Measurements from ENCODE around the gene HRK. TPM values are rescaled to one million over a fixed set of nuclear protein-coding genes. Genes with fewer than 3 reads are reported as not detected.

The HRK gene
- total RNA-seq, 1 experiment from 2014 or later, result 0.33 TPM

DNA sequence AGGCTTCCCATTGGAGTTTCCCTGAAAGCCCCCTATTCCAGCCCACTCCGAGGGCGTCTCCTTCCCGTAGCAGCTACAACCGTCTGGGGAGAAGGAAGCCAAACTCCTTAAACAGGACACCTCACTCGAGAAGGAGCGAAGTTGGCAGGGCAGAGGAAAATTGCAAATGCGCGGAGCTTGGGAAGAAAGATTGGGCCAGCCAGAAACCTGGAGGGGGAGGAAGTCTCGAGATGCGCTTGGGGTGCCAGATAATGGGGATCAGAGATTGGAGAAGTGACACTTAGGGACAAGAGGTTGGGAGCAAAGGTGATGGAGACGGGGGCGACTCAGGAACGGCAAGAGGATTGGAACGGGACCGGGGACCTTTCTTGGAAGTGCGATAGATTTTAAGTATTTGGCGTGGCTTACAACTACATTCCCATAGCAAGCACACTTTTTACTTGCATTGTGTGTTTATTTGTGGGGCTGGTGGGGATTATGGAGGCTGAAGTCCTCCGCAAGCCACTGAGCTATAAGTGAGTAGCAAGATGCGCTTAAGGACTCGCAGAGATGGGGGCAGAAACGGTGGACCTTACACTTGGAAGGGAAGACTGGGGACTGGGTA is 926 bp downstream of the HRK start:
- Histone ChIP-seq H3K9me2 (replicated peaks; ENCODE audit: low read length) (no peaks in the 10 kb centered on the region), H2AFZ (ENCODE audit: low read length) (peak overlapping the region; percentile 74), H4K20me1 (ENCODE audit: low read length) (no peaks in the 10 kb centered on the region), H3K4me2 (ENCODE audit: low read length) (peak overlapping the region; percentile 91), H3K36me3 (ENCODE audit: low read depth, low read length) (no peaks in the 10 kb centered on the region), H3K79me2 (ENCODE audit: low read length) (no peaks in the 10 kb centered on the region), H3K27ac (ENCODE audit: low read length) (no peak overlapping the region), H3K4me3 (ENCODE audit: low read length) (peak overlapping the region; percentile 72), H3K9ac (ENCODE audit: low read length) (no peak overlapping the region), H3K27me3 (ENCODE audit: low read length) (peaks cover 27% of the 10 kb centered on the region), H3K4me1 (ENCODE audit: insufficient read depth, low read length) (peaks cover 30% of the 10 kb centered on the region), H3F3A (ENCODE audit: low read length, unreplicated experiment) (no peaks in the 10 kb centered on the region), H3K9me3 (ENCODE audit: low read length) (no peaks in the 10 kb centered on the region)
- intact Hi-C loops (cut with micrococcal nuclease), result no loop called here
- CTCF ChIA-PET, result interaction anchor here (0.5 kb wide), 1 partner anchor 977 kb away, joined by 4 read pairs; no protein-coding TSS in a partner anchor
- DNase-seq (no peak), ATAC-seq (no peak)
- TF ChIP-seq EZH2phosphoT487 (IDR thresholded peaks at IDR 0.05; ENCODE audit: borderline replicate concordance, low read length) (no peak), EZH2 (IDR thresholded peaks at IDR 0.05; ENCODE audit: low read length, unreplicated experiment) (no peak), CTCF (conservative IDR thresholded peaks at IDR 0.05; ENCODE audit: low read depth, low read length) (no peak)
- BruUV-seq (replicated peaks), result no TSS peak
- POLR2A ChIA-PET (ENCODE audit: unreplicated experiment), result interaction anchor here (0.5 kb wide), 1 partner anchor 154 kb away, joined by 3 read pairs; no protein-coding TSS in a partner anchor

DNA sequence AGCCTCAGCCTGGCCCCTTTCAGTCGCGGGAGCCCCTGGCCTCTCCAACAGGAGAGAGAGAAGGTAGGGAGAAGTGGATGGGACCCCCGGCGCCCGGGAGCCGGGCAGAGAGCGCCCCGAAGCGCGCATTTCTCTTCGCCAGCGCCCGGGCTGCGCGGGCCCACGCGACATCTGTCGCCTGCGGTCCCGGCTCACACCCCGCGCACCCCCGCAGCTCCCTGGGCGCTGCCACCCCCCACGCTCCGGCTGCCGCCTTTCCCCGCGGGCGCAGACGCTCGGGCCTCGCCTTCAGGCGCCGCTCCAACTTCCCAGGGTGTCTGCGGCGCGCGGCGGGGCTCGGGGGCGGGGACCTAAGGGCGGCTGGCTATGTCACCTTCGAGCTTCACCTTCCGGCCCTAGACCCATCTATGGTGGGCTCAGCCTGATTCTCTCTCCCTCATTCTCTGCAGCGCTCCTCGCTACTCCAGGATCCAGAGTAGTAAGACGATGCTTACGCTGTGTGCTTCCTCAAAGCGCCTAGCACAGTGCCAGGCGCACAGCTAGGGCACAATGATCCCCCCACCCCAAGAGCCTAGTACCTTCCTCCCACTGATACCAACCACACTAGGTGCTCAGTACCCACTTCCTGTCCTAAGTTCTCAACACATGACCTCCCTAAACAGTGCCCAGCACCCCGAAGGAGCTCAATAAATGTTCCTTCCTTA is 1.6 kb downstream of the HRK start:
- H3K79me2 ChIP-seq (ENCODE audit: low read length), result no peaks in the 10 kb centered on the region
- H3K4me1 ChIP-seq (ENCODE audit: insufficient read depth, low read length), result peaks cover 30% of the 10 kb centered on the region
- no TSS peak for BruUV-seq (replicated peaks)
- no peaks in the 10 kb centered on the region for H4K20me1 ChIP-seq (ENCODE audit: low read length)
- H3K27ac ChIP-seq (ENCODE audit: low read length), result no peak overlapping the region
- H3K9me2 ChIP-seq (replicated peaks; ENCODE audit: low read length), result no peaks in the 10 kb centered on the region
- no peak for TF ChIP-seq EZH2phosphoT487 (IDR thresholded peaks at IDR 0.05; ENCODE audit: borderline replicate concordance, low read length)
- TF ChIP-seq CTCF (conservative IDR thresholded peaks at IDR 0.05; ENCODE audit: low read depth, low read length), result no peak
- TF ChIP-seq EZH2 (IDR thresholded peaks at IDR 0.05; ENCODE audit: low read length, unreplicated experiment), result peak; percentile 35
- peak overlapping the region; percentile 72 for H3K4me3 ChIP-seq (ENCODE audit: low read length)
- DNase-seq (no peak), ATAC-seq (no peak)
- intact Hi-C loops (cut with micrococcal nuclease), result no loop called here
- no peak overlapping the region for H3K9ac ChIP-seq (ENCODE audit: low read length)
- H3K27me3 ChIP-seq (ENCODE audit: low read length), result peaks cover 27% of the 10 kb centered on the region
- H3K36me3 ChIP-seq (ENCODE audit: low read depth, low read length), result no peaks in the 10 kb centered on the region
- peak overlapping the region; percentile 91 for H3K4me2 ChIP-seq (ENCODE audit: low read length)
- H3F3A ChIP-seq (ENCODE audit: low read length, unreplicated experiment), result no peaks in the 10 kb centered on the region
- H2AFZ ChIP-seq (ENCODE audit: low read length), result peak overlapping the region; percentile 90
- H3K9me3 ChIP-seq (ENCODE audit: low read length), result no peaks in the 10 kb centered on the region
- POLR2A ChIA-PET (ENCODE audit: unreplicated experiment), result no interaction called here
- CTCF ChIA-PET, result no interaction called here

All from PC-3 (cell line).